Stimulated activated naive CD8-positive, alpha-beta T cell treated with anti-CD3 and anti-CD28 coated beads, Interleukin-15, Interleukin-2, amounts not matched to agents 100 ng/mL and 50 ng/mL, for 24 hours (primary cell): ENCODE data around the gene KCNN1.

Experiments used
- H3K27ac Mint-ChIP-seq: one replicate; pipeline ENCODE4 v1.8.0; 2021; ENCODE audit warnings: mild to moderate bottlenecking, mixed read lengths
- H3K27me3 Mint-ChIP-seq: one replicate; pipeline ENCODE4 v1.8.0; 2021; ENCODE audit warnings: mixed read lengths
- H3K36me3 Mint-ChIP-seq: one replicate; pipeline ENCODE4 v1.8.0; 2021; ENCODE audit warnings: low read depth, mixed read lengths
- H3K4me1 Mint-ChIP-seq: one replicate; pipeline ENCODE4 v1.8.0; 2021; ENCODE audit warnings: low read depth, mixed read lengths
- H3K4me3 Mint-ChIP-seq: one replicate; pipeline ENCODE4 v1.8.0; 2021; ENCODE audit warnings: mild to moderate bottlenecking, mixed read lengths
- H3K9me3 Mint-ChIP-seq: one replicate; pipeline ENCODE4 v1.8.0; 2021; ENCODE audit warnings: mixed read lengths

KCNN1 gene

DNA sequence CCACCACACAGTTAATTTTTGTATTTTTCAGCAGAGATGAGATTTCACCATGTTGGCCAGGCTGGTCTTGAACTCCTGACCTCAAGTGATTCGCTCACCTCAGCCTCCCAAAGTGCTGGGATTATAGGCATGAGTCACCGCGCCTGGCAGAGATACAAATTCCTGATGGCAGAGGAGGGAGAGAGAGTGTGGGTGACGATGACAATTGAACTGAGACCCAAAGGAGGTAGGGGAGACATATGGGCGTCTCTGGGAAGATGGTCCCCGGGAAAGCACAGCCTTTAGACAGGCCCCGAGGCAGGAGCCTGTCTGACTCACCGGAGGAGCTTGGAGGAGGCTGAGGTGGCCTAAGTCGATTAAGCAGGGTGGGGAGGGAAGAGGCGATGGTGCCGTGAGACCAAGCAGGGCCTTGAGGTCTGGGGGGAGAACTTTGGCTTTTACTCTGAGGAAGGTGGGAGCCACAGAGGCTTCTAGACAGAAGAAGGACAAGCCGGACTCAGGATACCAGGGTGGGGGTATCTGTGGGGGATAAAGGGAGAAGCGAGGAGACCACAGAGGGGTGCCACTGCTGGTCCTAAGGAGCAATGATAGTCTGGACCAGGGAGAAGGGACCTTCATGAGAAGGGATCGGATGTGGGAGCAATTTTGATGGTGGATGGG is 79.3 kb downstream of the KCNN1 start:
- peak overlapping the region; percentile 81 for H3K27ac Mint-ChIP-seq
- no peak overlapping the region for H3K4me3 Mint-ChIP-seq
- H3K4me1 Mint-ChIP-seq = peaks cover 60% of the 10 kb centered on the region
- H3K9me3 Mint-ChIP-seq = peaks cover 2% of the 10 kb centered on the region
- no peaks in the 10 kb centered on the region for H3K36me3 Mint-ChIP-seq
- H3K27me3 Mint-ChIP-seq = peaks cover 5% of the 10 kb centered on the region

DNA sequence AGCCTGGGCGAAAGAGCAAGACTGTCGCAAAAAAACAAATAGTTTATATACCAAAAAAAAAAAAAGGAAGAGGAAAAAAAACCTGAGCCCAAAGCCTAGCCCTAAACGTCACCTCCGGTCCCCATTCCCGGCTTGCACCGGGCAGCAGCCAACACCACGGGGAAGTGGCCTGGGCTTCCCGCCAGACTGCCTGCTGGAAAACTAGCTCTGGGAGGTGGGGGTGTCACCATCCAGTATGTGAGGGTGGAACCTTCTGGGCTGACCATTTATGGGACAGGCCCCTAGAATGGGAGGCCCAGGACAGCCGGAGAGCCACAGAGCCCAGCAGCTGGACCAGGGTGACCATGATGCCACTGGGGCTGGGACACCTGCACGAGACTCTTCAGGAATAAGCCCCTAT is 82.5 kb downstream of the KCNN1 start:
- peaks cover 41% of the 10 kb centered on the region for H3K4me1 Mint-ChIP-seq
- no peaks in the 10 kb centered on the region for H3K36me3 Mint-ChIP-seq

More for the DNA sequence above, 82.5 kb downstream of the KCNN1 start:
- Mint-ChIP-seq H3K4me3 (no peak overlapping the region), H3K27me3 (no peaks in the 10 kb centered on the region), H3K27ac (no peak overlapping the region), H3K9me3 (no peaks in the 10 kb centered on the region)
